Smooth muscle cell (in vitro differentiated cells): ENCODE data around the gene PDE6A. TPM values are rescaled to one million over a fixed set of nuclear protein-coding genes. Genes with fewer than 3 reads are reported as not detected.
"Not testable (repeated sequence)": the region's sequence is repeated elsewhere in the genome, so short reads cannot be mapped to it uniquely, and the experiment has no call there.

Experiments used
- DNase-seq: peaks from one replicate; lab custom pipeline; 2025; ENCODE audit not compliant: unreplicated experiment; lab: John Stamatoyannopoulos, UW
- H2AFZ ChIP-seq: fragments of 200-600 bp; sonication (generic); 2 replicates; pipeline ENCODE4 v1.6.0; 2016; ENCODE audit warnings: antibody characterized with exemption, low read depth, mild to moderate bottlenecking
- H3F3A ChIP-seq: fragments of 200-600 bp; sonication (generic); 2 replicates; pipeline ENCODE4 v1.6.0; 2017; ENCODE audit warnings: antibody characterized with exemption, low read depth
- H3K27ac ChIP-seq: fragments of 200-600 bp; sonication (generic); 2 replicates; pipeline ENCODE4 v1.5.1; 2016; ENCODE audit warnings: low read depth, mild to moderate bottlenecking
- H3K27me3 ChIP-seq: fragments of 200-600 bp; sonication (generic); 2 replicates; pipeline ENCODE4 v1.6.1; 2016; ENCODE audit warnings: low read depth, mild to moderate bottlenecking
- H3K36me3 ChIP-seq: fragments of 200-600 bp; sonication (generic); 2 replicates; pipeline ENCODE4 v1.5.1; 2016; ENCODE audit warnings: low read depth
- H3K4me1 ChIP-seq: fragments of 200-600 bp; sonication (generic); 2 replicates; pipeline ENCODE4 v1.5.1; 2016; ENCODE audit warnings: low read depth
- H3K4me2 ChIP-seq: fragments of 200-600 bp; sonication (generic); 2 replicates; pipeline ENCODE4 v1.6.0; 2016; ENCODE audit warnings: mild to moderate bottlenecking
- H3K4me3 ChIP-seq: fragments of 200-600 bp; sonication (generic); 2 replicates; pipeline ENCODE4 v1.5.1; 2016; ENCODE audit warnings: mild to moderate bottlenecking
- H3K79me2 ChIP-seq: fragments of 200-600 bp; sonication (generic); 2 replicates; pipeline ENCODE4 v1.6.0; 2016; ENCODE audit warnings: low read depth, mild to moderate bottlenecking
- H3K9ac ChIP-seq: fragments of 200-600 bp; sonication (generic); 2 replicates; pipeline ENCODE4 v1.6.0; 2016; ENCODE audit warnings: low read depth
- H3K9me3 ChIP-seq: fragments of 200-600 bp; sonication (generic); replicated peaks from 2 replicates; pipeline ENCODE4 v1.5.1; 2016; ENCODE audit warnings: low read depth
- H4K20me1 ChIP-seq: fragments of 200-600 bp; sonication (generic); 2 replicates; pipeline ENCODE4 v1.6.0; 2016; ENCODE audit warnings: low read depth
- CTCF ChIP-seq: fragments of 200-600 bp; sonication (generic); IDR thresholded peaks from 2 replicates; pipeline ENCODE4 v1.5.1; 2017; ENCODE audit warnings: borderline replicate concordance, mild to moderate bottlenecking, antibody characterized with exemption; ENCODE audit not compliant: insufficient read depth, poor library complexity, severe bottlenecking
- WGBS: methylation state at CpG from one replicate; pipeline ENCODE4 v1.1.7; 2016; ENCODE audit warnings: low lambda C conversion rate; 5-methylcytosine and 5-hydroxymethylcytosine counted together
- polyA plus RNA-seq: library from polyadenylated mRNA; unstranded; fragments of >200 nt; fragmentation: Nextera tagmentation; extraction: Ambion mirVana; gene quantifications from 2 replicates; pipeline ENCODE4 v1.2.1, GENCODE V29; 2016
- total RNA-seq: library from RNA; depleted of rRNA; stranded (reverse); fragments of >200 nt; gene quantifications from 2 replicates; pipeline ENCODE4 v1.2.3, GENCODE V29; 2014

Gene PDE6A
- total and polyA plus RNA-seq, 2 experiments from 2014 or later, result 0.05 TPM; not detected in 1

- H3K27me3 ChIP-seq, result no peaks in the 10 kb centered on the region
- no peaks in the 10 kb centered on the region for H3K36me3 ChIP-seq
- TF ChIP-seq CTCF, result no peak
- no peaks in the 10 kb centered on the region for H3F3A ChIP-seq
- H2AFZ ChIP-seq, result no peak overlapping the region
- no peaks in the 10 kb centered on the region for H4K20me1 ChIP-seq
- no peak overlapping the region for H3K4me3 ChIP-seq
- no peaks in the 10 kb centered on the region for H3K79me2 ChIP-seq
- 95% methylated on average over 2 of the region's 2 CpGs for WGBS
- no peak for DNase-seq
- H3K4me1 ChIP-seq, result no peaks in the 10 kb centered on the region
- H3K27ac ChIP-seq, result no peak overlapping the region
- no peak overlapping the region for H3K9ac ChIP-seq
- no peaks in the 10 kb centered on the region for H3K9me3 ChIP-seq
- H3K4me2 ChIP-seq, result no peak overlapping the region
Observed at GRCh38 chr5:149885513-149885912, 59.1 kb downstream of the PDE6A start.

DNA sequence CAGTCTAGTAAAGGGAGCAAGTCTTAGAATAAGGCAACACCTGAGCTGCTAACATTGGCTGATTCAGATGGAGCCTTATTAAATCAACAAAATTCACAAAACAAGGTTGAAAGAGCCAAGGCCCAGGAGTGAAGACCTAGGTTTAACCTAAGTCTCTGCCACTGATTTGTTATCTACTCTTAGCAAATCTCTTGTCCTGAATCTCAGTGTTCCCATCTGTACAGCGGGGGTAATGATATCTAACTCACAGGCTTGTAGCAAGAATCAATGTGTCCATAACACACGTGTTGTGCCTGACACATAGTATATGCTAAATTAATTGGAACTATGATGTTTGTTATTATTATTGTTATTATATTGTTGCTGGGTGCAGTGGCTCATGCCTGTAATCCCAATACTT, 61.0 kb downstream of the PDE6A start:
- H2AFZ ChIP-seq, result no peak overlapping the region
- no peaks in the 10 kb centered on the region for H3K27me3 ChIP-seq
- DNase-seq, result no peak
- no peak for TF ChIP-seq CTCF
- no peaks in the 10 kb centered on the region for H3K79me2 ChIP-seq
- no peaks in the 10 kb centered on the region for H3K4me1 ChIP-seq
- H3F3A ChIP-seq, result no peaks in the 10 kb centered on the region
- no peaks in the 10 kb centered on the region for H4K20me1 ChIP-seq
- no peaks in the 10 kb centered on the region for H3K36me3 ChIP-seq
- no peak overlapping the region for H3K9ac ChIP-seq
- H3K9me3 ChIP-seq, result no peaks in the 10 kb centered on the region
- H3K4me2 ChIP-seq, result no peak overlapping the region
- 93% methylated on average over 2 of the region's 2 CpGs for WGBS
- H3K27ac ChIP-seq, result no peak overlapping the region
- H3K4me3 ChIP-seq, result no peak overlapping the region

- not testable (repeated sequence) for H3K9ac ChIP-seq, H2AFZ ChIP-seq, H4K20me1 ChIP-seq, H3K36me3 ChIP-seq, H3F3A ChIP-seq, DNase-seq, H3K9me3 ChIP-seq, H3K4me2 ChIP-seq, H3K4me1 ChIP-seq, H3K4me3 ChIP-seq, H3K27ac ChIP-seq, H3K79me2 ChIP-seq, H3K27me3 ChIP-seq
- WGBS, result 93% methylated on average over 10 of the region's 10 CpGs
Observed at GRCh38 chr5:149882633-149883032, 62.0 kb downstream of the PDE6A start.

DNA sequence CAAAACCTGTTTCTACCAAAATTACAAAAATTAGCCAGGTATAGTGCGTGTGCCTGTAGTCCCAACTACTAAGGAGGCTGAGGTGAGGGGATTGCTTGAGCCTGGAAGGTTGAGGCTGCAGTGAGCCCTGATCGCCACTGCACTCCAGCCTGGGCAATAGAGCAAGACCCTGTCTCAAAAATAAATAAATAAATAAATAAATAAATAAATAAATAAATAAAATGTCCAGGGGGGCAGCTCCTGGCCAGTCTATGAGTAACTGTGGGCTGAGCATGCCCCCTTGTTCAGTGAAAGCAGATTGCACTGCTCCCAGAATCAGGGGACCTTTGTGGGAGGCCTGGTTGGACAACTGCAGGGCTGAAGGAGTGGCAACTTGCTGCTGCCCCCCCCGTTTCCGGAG, 62.7 kb downstream of the PDE6A start:
- Histone ChIP-seq H3K36me3 (no peaks in the 10 kb centered on the region), H3K4me3 (no peak overlapping the region), H3K27me3 (no peaks in the 10 kb centered on the region), H3K9ac (no peak overlapping the region), H3K4me2 (no peak overlapping the region), H3K4me1 (no peaks in the 10 kb centered on the region), H3K27ac (no peak overlapping the region), H3K9me3 (no peaks in the 10 kb centered on the region), H4K20me1 (no peaks in the 10 kb centered on the region), H2AFZ (no peak overlapping the region), H3F3A (no peaks in the 10 kb centered on the region), H3K79me2 (no peaks in the 10 kb centered on the region)
- no peak for DNase-seq
- no peak for TF ChIP-seq CTCF
- 94% methylated on average over 4 of the region's 4 CpGs for WGBS
